Stimulated activated CD8-positive, alpha-beta memory T cell treated with anti-CD3 and anti-CD28 coated beads, Interleukin-4, amount 100 ng/mL, for 1 hour (primary cell): Measurements from ENCODE around the gene SAMD14.
"Not testable (repeated sequence)": the region's sequence is repeated elsewhere in the genome, so short reads cannot be mapped to it uniquely, and the experiment has no call there.

Source experiments
- DNase-seq, 2 donors: peaks; one replicate each; pipeline ENCODE4 v3.0.0-alpha.2; 2020; ENCODE audit warnings: low read depth in 2 of 2, low spot score in 1 of 2

SAMD14 gene

DNA sequence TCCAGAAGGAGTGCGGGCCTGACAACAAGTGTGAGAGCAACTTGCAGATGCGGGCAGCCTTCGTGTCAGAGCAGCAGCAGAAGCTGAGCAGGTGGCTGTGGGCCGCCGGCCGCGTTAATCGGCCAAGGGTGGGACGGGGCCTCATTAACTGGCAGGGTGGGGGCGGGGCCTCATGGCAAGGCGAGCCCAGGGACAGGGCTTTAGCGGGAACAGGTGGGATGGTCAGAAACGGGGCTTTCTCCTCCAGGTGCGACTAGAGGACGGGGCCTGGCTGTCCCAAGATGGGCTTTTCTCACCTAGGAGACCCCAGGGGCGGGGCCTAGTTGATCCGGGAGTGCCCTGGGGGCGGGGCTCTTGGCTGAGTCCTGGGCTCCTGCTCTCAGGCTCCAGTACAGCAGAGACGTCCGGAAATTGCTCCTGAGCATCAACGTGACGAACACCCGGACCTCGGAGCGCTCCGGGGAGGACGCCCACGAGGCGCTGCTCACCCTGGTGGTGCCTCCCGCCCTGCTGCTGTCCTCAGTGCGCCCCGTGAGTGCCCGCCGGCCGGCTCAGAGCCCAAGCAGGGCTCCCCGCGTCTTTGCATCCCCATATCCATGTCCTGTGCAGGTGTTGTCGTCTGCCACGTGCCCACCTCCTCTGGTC is 53.2 kb downstream of the SAMD14 start:
- DNase-seq: no peak

DNA sequence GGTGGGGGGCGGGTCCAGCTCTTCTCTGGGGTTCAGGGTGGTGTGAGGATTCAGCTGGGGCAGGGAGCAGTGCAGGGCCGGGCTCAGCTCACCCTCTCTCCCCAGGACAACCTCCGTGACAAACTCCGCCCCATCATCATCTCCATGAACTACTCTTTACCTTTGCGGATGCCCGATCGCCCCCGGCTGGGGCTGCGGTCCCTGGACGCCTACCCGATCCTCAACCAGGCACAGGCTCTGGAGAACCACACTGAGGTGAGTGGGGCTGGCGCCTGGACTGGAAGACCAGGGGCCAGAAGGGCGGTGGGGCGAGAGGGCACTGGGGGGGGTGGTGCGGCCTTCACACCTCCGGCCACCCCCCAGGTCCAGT is 53.8 kb downstream of the SAMD14 start:
- no peak for DNase-seq

DNA sequence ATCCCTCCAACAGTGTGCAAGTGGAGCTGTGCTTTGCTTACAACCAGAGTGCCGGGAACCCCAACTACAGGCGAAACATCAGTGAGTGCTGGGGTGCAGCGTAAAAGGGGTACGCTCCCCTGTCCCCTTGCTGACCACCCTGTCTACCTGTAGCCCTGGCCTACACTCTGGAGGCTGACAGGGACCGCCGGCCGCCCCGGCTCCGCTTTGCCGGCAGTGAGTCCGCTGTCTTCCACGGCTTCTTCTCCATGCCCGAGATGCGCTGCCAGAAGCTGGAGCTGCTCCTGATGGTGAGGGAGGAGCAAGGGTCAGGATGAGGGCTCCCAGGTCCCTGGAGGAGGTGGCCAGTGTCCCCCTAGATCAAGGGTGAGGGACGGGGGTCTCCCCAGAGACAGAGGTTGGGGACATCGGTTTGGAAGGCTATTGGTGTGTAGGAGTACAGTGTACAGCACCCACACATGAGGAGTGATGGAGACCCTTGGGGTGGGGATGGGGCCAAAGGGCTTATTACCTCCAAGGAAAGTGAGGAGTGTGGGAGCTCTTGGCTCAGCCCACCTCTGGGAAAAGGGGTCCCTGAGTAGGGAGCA is 54.4 kb downstream of the SAMD14 start:
- no peak for DNase-seq

DNA sequence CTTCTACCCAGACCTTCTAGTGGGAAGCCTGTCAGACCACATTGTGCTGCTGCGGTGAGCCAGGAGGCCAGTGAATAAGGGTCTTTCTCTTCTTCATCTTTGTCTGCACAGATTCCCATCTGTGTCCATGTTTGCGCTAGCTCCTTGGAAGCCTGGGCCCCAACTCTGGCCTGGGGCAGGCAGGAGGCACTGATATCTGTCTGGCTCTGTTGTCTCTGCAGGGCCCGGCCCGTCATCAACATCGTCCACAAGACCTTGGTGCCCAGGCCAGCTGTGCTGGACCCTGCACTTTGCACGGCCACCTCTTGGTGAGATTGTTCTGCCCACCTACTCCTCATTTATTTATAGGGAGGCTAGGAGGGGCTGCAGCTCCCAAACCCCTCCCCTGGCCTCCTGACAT is 55.7 kb downstream of the SAMD14 start:
- DNase-seq: no peak

DNA sequence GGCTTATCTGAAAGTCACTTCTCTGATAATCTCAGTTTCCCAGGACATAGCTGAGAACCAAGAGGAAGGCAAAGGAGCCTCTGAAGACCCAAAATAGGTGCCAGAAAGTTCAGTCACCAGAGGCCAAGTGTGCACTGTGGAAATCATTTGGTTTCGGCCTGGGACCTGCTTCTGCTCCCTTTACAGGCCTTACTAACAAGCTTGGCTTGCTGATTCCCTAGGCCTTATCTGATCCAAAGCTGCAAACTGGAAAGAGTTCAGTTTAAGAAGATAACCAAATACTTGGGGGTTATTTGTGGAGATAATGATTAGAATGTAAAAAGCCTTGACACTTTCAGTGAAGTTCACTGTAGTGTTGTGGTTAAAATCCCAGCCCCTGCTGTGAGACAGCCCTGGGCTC is 57.0 kb downstream of the SAMD14 start:
- DNase-seq: no peak

DNA sequence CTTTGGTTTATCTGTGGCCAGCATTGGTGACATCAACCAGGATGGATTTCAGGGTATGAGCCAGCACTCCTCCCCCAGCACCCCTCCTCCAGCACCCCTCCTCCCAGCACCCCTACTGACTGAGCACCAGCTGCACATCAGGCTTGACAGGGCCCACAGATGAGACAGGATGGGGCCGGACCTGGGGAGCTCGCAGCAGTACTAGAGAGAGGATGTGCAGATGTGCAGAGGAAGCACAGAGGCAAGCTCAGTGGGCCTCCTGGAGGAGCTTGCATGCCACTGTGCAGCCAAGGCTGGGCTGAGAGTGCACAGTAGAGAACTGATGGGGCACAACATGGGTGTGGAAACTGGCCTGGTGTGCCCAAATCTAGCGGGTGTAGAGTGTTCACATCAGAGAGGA is 57.8 kb downstream of the SAMD14 start:
- DNase-seq: no peak

DNA sequence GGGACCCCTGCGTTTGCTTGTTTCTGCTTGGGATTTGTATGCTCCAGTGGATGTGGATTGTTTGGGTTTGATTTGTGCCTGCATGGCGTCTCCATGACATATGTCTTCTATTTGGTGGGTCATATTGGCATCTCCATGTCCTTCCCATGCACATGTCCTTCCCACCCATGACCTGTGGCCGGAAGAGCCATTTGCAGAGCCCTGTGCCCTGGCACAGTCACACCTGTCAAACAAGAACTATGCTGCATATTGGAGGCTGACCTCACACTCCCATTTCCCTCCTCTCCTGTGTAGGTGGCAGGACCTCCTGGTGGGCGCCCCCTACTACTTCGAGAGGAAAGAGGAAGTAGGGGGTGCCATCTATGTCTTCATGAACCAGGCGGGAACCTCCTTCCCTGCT is 58.3 kb downstream of the SAMD14 start:
- no peak for DNase-seq

DNA sequence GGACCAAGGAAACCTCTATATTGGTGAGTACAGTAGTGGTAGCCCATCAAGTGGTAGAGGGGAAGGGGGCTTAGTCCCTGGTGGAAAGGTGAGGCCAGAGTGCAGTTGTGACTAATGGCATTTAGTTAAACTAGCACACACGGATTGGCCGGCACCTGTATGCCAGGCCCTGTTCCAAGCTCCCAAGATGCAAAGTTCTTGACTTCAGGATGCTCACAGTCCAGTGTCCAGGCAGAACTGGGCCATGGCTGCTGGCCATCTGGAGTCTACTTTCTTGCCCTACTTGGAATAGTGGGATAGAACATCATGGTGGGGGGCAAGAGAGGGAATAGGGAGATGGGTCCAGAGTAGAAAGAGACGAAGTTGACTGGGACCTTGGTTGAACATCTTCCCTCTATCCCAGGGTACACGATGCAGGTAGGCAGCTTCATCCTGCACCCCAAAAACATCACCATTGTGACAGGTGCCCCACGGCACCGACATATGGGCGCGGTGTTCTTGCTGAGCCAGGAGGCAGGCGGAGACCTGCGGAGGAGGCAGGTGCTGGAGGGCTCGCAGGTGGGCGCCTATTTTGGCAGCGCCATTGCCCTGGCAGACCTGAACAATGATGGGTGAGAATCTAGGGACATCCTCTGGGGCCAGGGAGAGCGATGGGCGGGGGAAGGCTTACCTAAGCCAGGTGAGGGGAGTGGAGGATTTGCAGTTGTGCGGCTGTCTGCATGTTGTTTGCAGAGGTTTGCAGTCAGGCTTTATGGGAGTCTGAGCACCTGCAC is 58.9 kb downstream of the SAMD14 start:
- DNase-seq: no peak

DNA sequence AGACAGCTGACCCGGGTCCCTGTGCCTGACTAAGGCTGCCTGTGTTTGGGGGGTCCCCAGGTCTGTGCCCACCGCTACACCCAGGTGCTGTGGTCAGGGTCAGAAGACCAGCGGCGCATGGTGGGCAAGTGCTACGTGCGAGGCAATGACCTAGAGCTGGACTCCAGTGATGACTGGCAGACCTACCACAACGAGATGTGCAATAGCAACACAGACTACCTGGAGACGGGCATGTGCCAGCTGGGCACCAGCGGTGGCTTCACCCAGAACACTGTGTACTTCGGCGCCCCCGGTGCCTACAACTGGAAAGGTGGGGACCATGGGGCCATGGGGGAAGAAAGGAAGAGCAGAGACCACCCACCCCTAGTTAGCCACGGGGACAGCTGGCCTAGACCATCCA is 62.0 kb downstream of the SAMD14 start:
- DNase-seq: no peak

DNA sequence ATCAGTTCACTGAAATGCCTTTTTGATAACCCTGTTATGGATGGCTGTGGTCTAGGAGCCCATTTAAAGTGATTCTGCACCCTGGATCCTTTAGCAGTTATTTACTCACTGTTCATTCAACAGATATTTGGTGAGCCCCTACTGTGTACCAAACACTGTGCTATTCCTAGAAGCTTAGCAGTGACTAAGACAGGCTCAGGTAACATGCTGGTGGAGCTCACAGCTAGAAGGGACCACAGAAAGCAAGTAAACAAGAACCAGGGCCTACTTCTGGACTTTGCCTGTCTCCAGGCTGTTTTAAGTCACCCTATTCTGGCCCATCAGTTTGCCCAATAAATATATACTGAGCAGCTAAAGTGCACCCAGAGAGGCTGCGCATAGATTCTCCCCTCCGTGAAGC is 63.0 kb downstream of the SAMD14 start:
- DNase-seq: no peak

DNA sequence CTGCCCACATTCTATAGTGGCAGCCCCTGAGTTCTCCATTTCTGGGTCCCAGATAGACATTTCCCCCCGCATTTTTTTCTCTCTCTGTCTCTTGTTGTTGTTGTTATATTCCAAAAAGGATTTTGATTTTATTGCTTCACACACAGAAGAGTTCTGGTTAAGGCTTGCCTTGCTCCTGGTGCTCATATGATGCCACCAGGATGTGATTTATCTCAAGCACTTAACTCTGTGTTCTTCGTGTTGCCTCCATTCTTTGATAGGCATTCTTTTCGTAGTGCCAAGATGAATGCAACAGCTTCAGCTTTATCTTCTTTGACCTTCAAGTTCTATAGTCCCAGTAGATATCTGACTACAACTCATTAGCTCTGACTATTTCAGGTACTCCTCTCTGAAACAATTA is 64.9 kb downstream of the SAMD14 start:
- DNase-seq: no peak

DNA sequence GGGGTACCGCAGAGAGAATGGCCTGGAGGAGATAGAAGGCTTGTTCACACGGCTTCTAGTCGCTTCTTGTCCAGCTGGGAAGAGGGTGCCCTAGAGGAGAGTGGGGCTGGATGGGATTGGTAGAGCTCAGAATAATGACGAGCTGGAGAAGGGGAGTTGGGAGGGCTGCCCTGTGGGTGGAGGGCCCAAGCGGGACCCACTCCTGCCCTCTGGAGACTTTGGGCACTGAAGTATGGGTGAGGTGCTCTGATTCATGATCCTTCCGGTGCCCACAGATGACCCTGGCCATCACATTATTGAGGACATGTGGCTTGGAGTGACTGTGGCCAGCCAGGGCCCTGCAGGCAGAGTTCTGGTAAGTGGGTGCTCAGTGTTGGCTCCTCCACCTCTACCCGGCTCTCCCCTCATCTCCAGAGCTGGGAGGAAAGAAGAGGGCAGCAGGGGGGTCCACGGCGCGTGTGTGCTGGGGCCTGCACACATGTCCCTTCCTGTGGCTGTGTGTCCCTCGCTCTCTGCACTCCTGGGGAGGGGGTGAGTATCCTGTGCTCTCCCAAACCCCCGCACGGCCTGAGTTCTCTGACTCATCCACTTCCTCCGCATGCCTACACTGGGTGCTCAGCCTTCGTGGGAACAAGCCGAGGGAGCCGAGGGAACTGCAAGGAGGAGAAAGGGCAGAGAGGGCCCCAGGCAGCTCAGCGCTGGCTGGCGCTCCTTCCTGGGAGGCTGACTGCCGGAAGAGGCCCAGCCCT is 65.5 kb downstream of the SAMD14 start:
- DNase-seq: no peak

DNA sequence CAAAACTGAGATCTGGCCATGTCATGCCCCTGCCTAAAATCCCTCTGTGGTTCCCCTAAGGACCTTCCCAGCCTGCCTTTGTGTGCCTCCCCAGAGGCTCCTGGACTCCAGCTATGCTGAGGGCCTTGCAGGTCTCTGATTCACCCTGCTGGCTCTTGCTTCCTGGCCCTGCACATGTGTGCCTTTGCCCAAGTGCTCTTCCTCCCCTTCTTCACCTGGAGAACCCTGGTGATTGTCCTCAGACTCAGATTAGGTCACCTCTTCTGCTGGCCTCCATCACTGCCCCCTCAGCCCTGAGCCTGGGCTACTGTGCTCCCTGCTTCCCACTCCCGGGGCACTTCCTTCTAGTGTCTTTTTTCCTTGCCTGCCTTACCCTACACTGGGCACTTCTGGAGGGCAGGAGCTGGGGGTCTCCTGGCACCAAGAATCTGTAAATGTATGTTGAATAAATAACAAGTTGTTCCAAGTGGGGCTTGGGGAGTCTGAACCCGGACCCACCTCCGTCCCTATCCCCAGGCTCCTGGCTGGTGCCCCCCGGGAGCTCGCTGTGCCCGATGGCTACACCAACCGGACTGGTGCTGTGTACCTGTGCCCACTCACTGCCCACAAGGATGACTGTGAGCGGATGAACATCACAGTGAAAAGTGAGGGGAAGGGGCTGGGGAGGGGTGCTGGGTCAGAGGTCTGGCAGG is 66.3 kb downstream of the SAMD14 start:
- no peak for DNase-seq

DNA sequence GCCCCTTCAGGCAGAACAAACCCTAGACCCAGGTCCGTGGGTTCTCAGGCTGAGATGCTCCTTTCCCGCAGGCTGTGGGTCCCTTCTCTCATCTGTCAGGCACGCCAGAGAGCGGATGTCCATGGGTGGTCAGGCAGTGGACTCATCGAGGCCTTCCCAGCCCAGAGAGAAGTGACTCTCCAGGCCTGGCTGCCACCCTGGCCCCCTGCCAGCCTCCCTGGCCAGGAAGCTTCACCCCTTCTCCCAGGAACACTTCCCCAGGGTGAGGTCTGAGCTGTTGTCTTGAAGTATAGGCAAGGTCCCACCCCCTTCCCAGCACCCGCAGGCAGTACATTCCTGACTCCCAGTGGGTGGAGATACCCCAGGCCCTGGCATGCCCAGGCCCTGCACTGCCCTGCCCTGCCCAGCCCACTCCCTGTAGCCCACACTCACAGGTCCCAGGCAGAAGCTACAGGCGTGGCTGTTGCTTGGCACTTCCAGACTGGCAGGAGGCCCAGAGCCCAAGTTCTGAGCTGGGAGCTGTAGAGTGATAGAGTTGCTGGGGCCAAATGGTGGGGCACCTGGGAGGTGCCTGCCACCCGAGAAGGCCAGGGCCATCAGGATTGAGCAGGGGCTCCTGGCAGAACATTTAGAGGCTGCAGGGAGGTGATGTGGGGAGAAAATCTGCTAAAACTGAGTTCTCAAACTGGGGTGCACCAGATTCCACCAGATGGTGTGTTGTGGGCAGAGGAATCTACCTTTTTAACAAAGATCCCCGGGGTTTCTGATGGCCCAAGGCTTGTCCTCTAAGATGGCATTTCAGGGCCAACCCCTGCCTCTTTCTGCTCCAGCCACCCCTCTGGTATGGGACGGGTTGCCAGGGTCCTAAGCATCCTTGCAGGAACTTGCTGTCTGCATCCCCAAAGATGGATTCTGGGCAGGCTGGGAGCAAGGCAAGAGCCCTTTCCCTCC is 67.4 kb downstream of the SAMD14 start:
- no peak for DNase-seq

DNA sequence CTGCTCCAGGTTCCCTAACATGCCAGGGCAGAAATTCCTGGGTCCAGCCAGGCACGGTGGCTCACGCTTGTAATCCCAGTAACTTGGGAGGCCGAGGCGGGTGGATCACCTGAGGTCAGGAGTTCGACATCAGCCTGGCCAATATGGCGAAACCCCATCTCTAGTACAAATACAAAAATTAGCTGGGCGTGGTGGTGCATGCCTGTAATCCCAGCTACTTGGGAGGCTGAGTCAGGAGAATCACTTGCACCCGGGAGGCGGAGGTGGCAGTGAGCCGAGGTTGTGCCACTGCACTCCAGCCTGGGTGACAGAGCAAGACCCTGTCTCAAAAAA is 68.3 kb downstream of the SAMD14 start:
- DNase-seq: not testable (repeated sequence)

DNA sequence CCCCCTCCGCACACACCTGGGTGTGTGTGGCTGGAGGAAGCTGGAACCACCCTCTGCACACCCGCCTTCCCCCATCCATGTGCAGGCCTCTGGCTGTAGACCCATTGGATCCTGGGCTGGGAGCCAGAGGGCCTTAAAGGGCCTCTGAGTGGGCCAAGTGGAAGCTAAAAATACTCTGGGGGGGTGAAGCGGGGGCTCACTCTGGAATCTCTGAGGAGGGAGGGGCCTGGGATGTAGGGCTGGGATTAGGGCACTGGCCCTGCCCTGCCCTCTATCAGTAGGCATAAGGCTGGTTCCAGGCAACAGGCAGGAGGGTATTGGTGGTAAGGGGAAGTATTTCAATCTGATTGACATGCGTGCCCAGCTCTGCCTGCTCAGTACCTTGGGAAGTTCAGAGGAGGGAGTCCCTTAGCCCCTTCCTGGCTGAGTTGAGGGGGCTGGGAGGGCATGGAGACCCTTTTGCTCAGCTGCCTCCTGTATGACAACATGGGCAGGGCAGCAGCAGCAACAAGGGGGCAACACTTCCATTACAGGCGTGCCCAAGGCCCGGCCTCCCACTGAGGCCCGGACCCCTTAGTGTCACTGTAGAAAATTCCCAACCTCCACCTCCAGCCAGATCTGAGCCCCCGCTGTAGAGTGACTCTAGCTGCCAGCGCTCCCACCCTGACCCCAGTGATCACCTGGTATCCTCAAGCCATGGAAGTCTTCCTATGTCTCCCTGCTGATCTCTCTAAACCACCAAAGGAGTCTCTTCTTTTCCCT is 68.8 kb downstream of the SAMD14 start:
- no peak for DNase-seq
